ENCODE results near the gene PLEKHF1.

The PLEKHF1 gene

GRCh38 chr19:29714953-29715700 is 49.9 kb downstream of the PLEKHF1 start, which contains the start of gene C19orf12:
TSS of gene C19orf12 (minus strand) at chr19:29715261. CDS start at chr19:29708413, 6,848 bp downstream.
- Histone ChIP-seq H3K27me3 (ENCODE audit: insufficient read depth, low read depth, severe bottlenecking) (no peaks in the 10 kb centered on the region), H3K4me3 (ENCODE audit: low read depth, low read length) (peak within 1 kb of the TSS; percentile 96), H3K9me3 (ENCODE audit: severe bottlenecking) (no peaks in the 10 kb centered on the region), H3K27ac (peak within 1 kb of the TSS; percentile 79), H3K36me3 (no peaks in the 10 kb centered on the region; the same call in none of the 2 replicates)
- peak; percentile 67 for DNase-seq
- no peak for TF ChIP-seq CTCF (IDR thresholded peaks at IDR 0.05; ENCODE audit: low read depth, low read length)

GRCh38 chr19:29715701-29716581 is 50.7 kb downstream of the PLEKHF1 start:
- H3K27ac ChIP-seq = peak overlapping the region; percentile 79
- TF ChIP-seq CTCF (IDR thresholded peaks at IDR 0.05; ENCODE audit: low read depth, low read length) = no peak
- DNase-seq = no peak
- no peaks in the 10 kb centered on the region for H3K27me3 ChIP-seq (ENCODE audit: insufficient read depth, low read depth, severe bottlenecking)
- H3K4me3 ChIP-seq (ENCODE audit: low read depth, low read length) = peak overlapping the region; percentile 96
- no peaks in the 10 kb centered on the region; the same call in none of the 2 replicates for H3K36me3 ChIP-seq
- H3K9me3 ChIP-seq (ENCODE audit: severe bottlenecking) = no peaks in the 10 kb centered on the region

- no peak for TF ChIP-seq CTCF (IDR thresholded peaks at IDR 0.05; ENCODE audit: low read depth, low read length)
- no peak for DNase-seq
- Histone ChIP-seq H3K27ac (no peak overlapping the region), H3K9me3 (ENCODE audit: severe bottlenecking) (no peaks in the 10 kb centered on the region), H3K4me3 (ENCODE audit: low read depth, low read length) (no peak overlapping the region), H3K27me3 (ENCODE audit: insufficient read depth, low read depth, severe bottlenecking) (no peaks in the 10 kb centered on the region), H3K36me3 (no peaks in the 10 kb centered on the region; the same call in 1 of the 2 replicates)
These were observed 51.8 kb downstream of the PLEKHF1 start for GRCh38 chr19:29717051-29717450.

GRCh38 chr19:29724102-29724641 is 58.9 kb downstream of the PLEKHF1 start:
- Histone ChIP-seq H3K9me3 (ENCODE audit: severe bottlenecking) (no peaks in the 10 kb centered on the region), H3K27me3 (ENCODE audit: insufficient read depth, low read depth, severe bottlenecking) (no peaks in the 10 kb centered on the region), H3K36me3 (no peaks in the 10 kb centered on the region), H3K4me3 (ENCODE audit: low read depth, low read length) (peak overlapping the region; percentile 40), H3K27ac (peak overlapping the region; percentile 78)
- DNase-seq = peak; percentile 79
- no peak for TF ChIP-seq CTCF (IDR thresholded peaks at IDR 0.05; ENCODE audit: low read depth, low read length)

GRCh38 chr19:29724746-29725145 is 59.5 kb downstream of the PLEKHF1 start:
- H3K27ac ChIP-seq = peak overlapping the region; percentile 78
- peak overlapping the region; percentile 40 for H3K4me3 ChIP-seq (ENCODE audit: low read depth, low read length)
- H3K9me3 ChIP-seq (ENCODE audit: severe bottlenecking) = no peaks in the 10 kb centered on the region
- no peak for TF ChIP-seq CTCF (IDR thresholded peaks at IDR 0.05; ENCODE audit: low read depth, low read length)
- DNase-seq = peak; percentile 30
- H3K27me3 ChIP-seq (ENCODE audit: insufficient read depth, low read depth, severe bottlenecking) = no peaks in the 10 kb centered on the region
- H3K36me3 ChIP-seq = no peaks in the 10 kb centered on the region

All from WERI-Rb-1 (cell line).